ENCODE results near the gene CCDC102A. TPM values are rescaled to one million over a fixed set of nuclear protein-coding genes. Genes with fewer than 3 reads are reported as not detected.
A peak's percentile ranks its signal among the peaks of the same experiment; 100 is the strongest.

CCDC102A gene
- total and polyA plus RNA-seq, 2 of the 13 experiments (the other 11 are each of a cell fraction or from before 2014, with no cell fraction given) = 2.1 to 2.8 TPM

GRCh38 chr16:57462209-57462977, 74.0 kb downstream of the CCDC102A start, which contains the start of gene POLR2C (continued):
- TF ChIP-seq PAX8 (CRISPR knock-in tag; IDR thresholded peaks at IDR 0.05; ENCODE audit: borderline replicate concordance) (0 out of 2 replicates have a peak, but pooled peaks have one; percentile 56), HDAC6 (IDR thresholded peaks at IDR 0.05; ENCODE audit: low read depth, low read length) (no peak), ZNF7 (CRISPR knock-in tag; IDR thresholded peaks at IDR 0.05) (no peak), PHB2 (IDR thresholded peaks at IDR 0.05; ENCODE audit: partially characterized antibody) (no peak), SIN3A (IDR thresholded peaks at IDR 0.05; ENCODE audit: borderline replicate concordance, low read depth, low read length) (peak; percentile 90; the same call in 1 of the 2 replicates), NR3C1 (CRISPR knock-in tag; IDR thresholded peaks at IDR 0.05) (0 out of 2 replicates have a peak, but pooled peaks have one; percentile 43), BRCA1 (CRISPR knock-in tag; IDR thresholded peaks at IDR 0.05) (peak; percentile 93), HNRNPL (IDR thresholded peaks at IDR 0.05; ENCODE audit: low read depth, low read length) (0 out of 2 replicates have a peak, but pooled peaks have one; percentile 51), ISL2 (CRISPR knock-in tag; IDR thresholded peaks at IDR 0.05) (peak; percentile 90), ZBTB8A (CRISPR knock-in tag; IDR thresholded peaks at IDR 0.05; ENCODE audit: borderline replicate concordance, low read depth) (no peak), HOXA5 (CRISPR knock-in tag; IDR thresholded peaks at IDR 0.05) (peak; percentile 96), NFE2 (CRISPR knock-in tag; IDR thresholded peaks at IDR 0.05) (no peak), RBAK (CRISPR knock-in tag; IDR thresholded peaks at IDR 0.05) (0 out of 2 replicates have a peak, but pooled peaks have one; percentile 69), ZNF230 (CRISPR knock-in tag; IDR thresholded peaks at IDR 0.05) (0 out of 2 replicates have a peak, but pooled peaks have one; percentile 63), SNAI1 (CRISPR knock-in tag; IDR thresholded peaks at IDR 0.05; ENCODE audit: borderline replicate concordance) (no peak), JUND (CRISPR knock-in tag; IDR thresholded peaks at IDR 0.05) (peak; percentile 64), NFIC (IDR thresholded peaks at IDR 0.05; ENCODE audit: low read length) (no peak; the same call in 1 of the 2 replicates), HMG20B (CRISPR knock-in tag; conservative IDR thresholded peaks at IDR 0.05) (peak; percentile 68), MYNN (CRISPR knock-in tag; IDR thresholded peaks at IDR 0.05; ENCODE audit: low read depth) (0 out of 2 replicates have a peak, but pooled peaks have one; percentile 83), ZBTB20 (CRISPR knock-in tag; IDR thresholded peaks at IDR 0.05; ENCODE audit: borderline replicate concordance, low read depth) (no peak), ZFP36 (IDR thresholded peaks at IDR 0.05; ENCODE audit: borderline replicate concordance, low read depth, low read length, partially characterized antibody) (no peak), NFKBIZ (CRISPR knock-in tag; IDR thresholded peaks at IDR 0.05) (peak; percentile 92; the same call in 1 of the 2 replicates), ZMYM2 (CRISPR knock-in tag; IDR thresholded peaks at IDR 0.05) (no peak), ZEB1 (IDR thresholded peaks at IDR 0.05; ENCODE audit: insufficient replicate concordance, low read depth) (no peak), ZNF350 (CRISPR knock-in tag; IDR thresholded peaks at IDR 0.05; ENCODE audit: borderline replicate concordance, low read depth) (peak; percentile 96), ATF7 (IDR thresholded peaks at IDR 0.05) (no peak), ATF7 (CRISPR knock-in tag; IDR thresholded peaks at IDR 0.05) (no peak), MTA1 (CRISPR knock-in tag; IDR thresholded peaks at IDR 0.05; ENCODE audit: borderline replicate concordance) (peak; percentile 72; the same call in 1 of the 2 replicates)
- TF ChIP-seq, protein P1, sequence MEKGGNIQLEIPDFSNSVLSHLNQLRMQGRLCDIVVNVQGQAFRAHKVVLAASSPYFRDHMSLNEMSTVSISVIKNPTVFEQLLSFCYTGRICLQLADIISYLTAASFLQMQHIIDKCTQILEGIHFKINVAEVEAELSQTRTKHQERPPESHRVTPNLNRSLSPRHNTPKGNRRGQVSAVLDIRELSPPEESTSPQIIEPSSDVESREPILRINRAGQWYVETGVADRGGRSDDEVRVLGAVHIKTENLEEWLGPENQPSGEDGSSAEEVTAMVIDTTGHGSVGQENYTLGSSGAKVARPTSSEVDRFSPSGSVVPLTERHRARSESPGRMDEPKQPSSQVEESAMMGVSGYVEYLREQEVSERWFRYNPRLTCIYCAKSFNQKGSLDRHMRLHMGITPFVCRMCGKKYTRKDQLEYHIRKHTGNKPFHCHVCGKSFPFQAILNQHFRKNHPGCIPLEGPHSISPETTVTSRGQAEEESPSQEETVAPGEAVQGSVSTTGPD (CRISPR knock-in tag; IDR thresholded peaks at IDR 0.05) = peak; percentile 64; the same call in 1 of the 2 replicates
- TF ChIP-seq, protein P2, sequence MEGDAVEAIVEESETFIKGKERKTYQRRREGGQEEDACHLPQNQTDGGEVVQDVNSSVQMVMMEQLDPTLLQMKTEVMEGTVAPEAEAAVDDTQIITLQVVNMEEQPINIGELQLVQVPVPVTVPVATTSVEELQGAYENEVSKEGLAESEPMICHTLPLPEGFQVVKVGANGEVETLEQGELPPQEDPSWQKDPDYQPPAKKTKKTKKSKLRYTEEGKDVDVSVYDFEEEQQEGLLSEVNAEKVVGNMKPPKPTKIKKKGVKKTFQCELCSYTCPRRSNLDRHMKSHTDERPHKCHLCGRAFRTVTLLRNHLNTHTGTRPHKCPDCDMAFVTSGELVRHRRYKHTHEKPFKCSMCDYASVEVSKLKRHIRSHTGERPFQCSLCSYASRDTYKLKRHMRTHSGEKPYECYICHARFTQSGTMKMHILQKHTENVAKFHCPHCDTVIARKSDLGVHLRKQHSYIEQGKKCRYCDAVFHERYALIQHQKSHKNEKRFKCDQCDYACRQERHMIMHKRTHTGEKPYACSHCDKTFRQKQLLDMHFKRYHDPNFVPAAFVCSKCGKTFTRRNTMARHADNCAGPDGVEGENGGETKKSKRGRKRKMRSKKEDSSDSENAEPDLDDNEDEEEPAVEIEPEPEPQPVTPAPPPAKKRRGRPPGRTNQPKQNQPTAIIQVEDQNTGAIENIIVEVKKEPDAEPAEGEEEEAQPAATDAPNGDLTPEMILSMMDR (CRISPR knock-in tag; IDR thresholded peaks at IDR 0.05) = peak; percentile 99

Measured in HepG2 (cell line).